WERI-Rb-1 (cell line): Measurements from ENCODE around the gene CDKN1B.
A peak's percentile ranks its signal among the peaks of the same experiment; 100 is the strongest.

Experiments used
- DNase-seq: peaks from one replicate; pipeline ENCODE4 v3.0.0-alpha.2; 2020
- H3K27ac ChIP-seq: fragments of 250-450 bp; sonication (Bioruptor Pico); 2 replicates; pipeline ENCODE4 v1.5.1; 2020; ENCODE audit warnings: mild to moderate bottlenecking, moderate library complexity
- H3K27me3 ChIP-seq: fragments of 250-450 bp; sonication (Bioruptor Pico); 2 replicates; pipeline ENCODE4 v1.5.1; 2021; ENCODE audit warnings: mild to moderate bottlenecking, low read depth, moderate library complexity; ENCODE audit not compliant: insufficient read depth, severe bottlenecking
- H3K36me3 ChIP-seq: fragments of 250-450 bp; sonication (Bioruptor Pico); 2 replicates; pipeline ENCODE4 v1.5.1; 2020; ENCODE audit warnings: mild to moderate bottlenecking, moderate library complexity
- H3K4me3 ChIP-seq: 2 replicates; pipeline ENCODE4 v1.5.1; 2011; ENCODE audit warnings: low read depth, mild to moderate bottlenecking, control low read depth, low read length
- H3K9me3 ChIP-seq: fragments of 250-450 bp; sonication (Bioruptor Pico); 2 replicates; pipeline ENCODE4 v1.5.1; 2021; ENCODE audit warnings: mild to moderate bottlenecking, moderate library complexity; ENCODE audit not compliant: severe bottlenecking
- CTCF ChIP-seq: IDR thresholded peaks from 2 replicates; pipeline ENCODE4 v1.5.1; 2011; ENCODE audit warnings: low read depth, mild to moderate bottlenecking, control low read depth, inconsistent platforms, low read length

Gene CDKN1B

GRCh38 chr12:12676605-12677004 is 40.6 kb upstream of the CDKN1B start:
- Histone ChIP-seq H3K36me3 (no peaks in the 10 kb centered on the region), H3K4me3 (no peak overlapping the region), H3K27ac (no peak overlapping the region), H3K9me3 (no peaks in the 10 kb centered on the region), H3K27me3 (no peaks in the 10 kb centered on the region)
- no peak for TF ChIP-seq CTCF
- DNase-seq, result no peak

DNA sequence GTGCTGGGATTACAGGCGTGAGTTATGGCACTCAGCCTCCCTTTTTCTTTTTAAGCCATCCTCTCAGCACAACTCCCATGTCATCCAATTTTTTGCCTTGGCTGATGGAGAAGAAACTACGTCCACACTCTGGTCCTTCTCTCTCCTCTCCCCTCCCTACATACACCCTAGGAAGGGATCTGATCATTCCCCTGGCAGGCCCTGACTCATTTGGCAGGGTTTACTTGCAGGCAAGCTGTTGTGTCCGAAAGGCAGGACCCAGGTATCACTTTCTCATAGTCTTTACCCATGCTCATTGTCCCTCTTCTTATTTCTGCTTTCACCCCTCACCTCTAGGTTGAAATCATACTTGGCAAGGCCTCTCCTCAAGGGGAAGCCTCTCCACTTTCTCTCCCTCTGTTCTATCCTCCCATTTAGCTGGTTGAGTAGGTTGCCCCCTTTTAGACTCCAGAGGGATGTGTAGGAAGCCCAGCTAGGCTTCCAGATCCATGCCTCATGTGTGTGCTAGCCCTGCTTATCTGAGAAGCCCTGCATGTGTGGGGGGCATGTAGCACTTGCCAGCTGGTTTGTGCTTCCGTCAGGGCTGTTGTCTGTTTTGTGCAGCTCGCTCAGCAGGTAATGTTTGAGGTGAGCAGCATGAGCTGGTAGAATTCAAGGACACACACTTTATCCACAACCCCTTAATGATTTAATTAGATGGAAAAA is 36.0 kb upstream of the CDKN1B start:
- DNase-seq, result no peak
- Histone ChIP-seq H3K9me3 (no peaks in the 10 kb centered on the region), H3K4me3 (no peak overlapping the region), H3K27me3 (no peaks in the 10 kb centered on the region), H3K36me3 (no peaks in the 10 kb centered on the region), H3K27ac (no peak overlapping the region)
- TF ChIP-seq CTCF, result no peak

DNA sequence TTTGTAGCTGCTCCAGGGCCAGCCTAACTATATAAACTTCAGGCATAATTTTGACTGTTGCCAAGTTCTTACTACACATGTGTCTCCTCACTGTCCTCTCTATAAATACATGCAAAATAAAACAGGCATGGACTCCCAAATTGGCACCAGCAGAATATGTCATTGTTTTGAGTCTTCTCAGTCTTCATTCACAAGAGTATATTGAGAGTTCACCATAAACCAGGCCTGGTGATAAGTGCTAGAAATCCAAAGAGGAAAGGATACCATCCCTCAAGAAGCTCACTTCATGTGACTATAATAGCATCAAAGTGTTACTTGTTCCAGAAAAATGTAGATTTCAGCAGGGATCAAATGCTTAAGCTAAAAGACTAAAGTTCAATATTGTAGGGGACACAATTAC is 34.9 kb upstream of the CDKN1B start:
- Histone ChIP-seq H3K27ac (no peak overlapping the region), H3K27me3 (no peaks in the 10 kb centered on the region), H3K9me3 (no peaks in the 10 kb centered on the region), H3K36me3 (no peaks in the 10 kb centered on the region), H3K4me3 (no peak overlapping the region)
- TF ChIP-seq CTCF, result no peak
- no peak for DNase-seq

GRCh38 chr12:12683136-12683697 is 34.0 kb upstream of the CDKN1B start:
- Histone ChIP-seq H3K9me3 (no peaks in the 10 kb centered on the region), H3K27ac (no peak overlapping the region), H3K4me3 (no peak overlapping the region), H3K36me3 (no peaks in the 10 kb centered on the region), H3K27me3 (no peaks in the 10 kb centered on the region)
- TF ChIP-seq CTCF, result no peak
- DNase-seq, result no peak

DNA sequence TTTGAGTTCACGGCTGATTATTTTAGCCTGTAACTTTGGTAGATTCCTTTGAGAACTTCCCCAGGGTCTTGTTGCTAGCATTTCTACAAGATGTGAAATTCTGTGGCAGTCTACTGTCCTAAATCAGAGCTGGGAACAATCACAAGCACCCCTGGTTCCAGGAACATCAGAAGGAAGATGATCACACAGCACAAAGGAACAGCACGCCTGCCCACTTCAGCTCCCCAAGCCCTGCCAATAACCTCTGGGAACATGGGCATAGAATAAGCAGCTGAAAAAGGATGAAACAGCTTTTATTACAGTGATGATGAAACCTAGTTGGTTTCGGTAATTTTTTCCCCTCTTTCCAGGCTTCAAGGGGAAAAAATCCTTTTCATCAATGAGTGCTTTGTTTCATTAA is 33.4 kb upstream of the CDKN1B start:
- no peak for DNase-seq
- Histone ChIP-seq H3K36me3 (no peaks in the 10 kb centered on the region), H3K27ac (no peak overlapping the region), H3K9me3 (no peaks in the 10 kb centered on the region), H3K4me3 (peak overlapping the region; percentile 32; the same call in 1 of the 2 replicates), H3K27me3 (no peaks in the 10 kb centered on the region)
- no peak for TF ChIP-seq CTCF
